ENCODE data around the gene PTPN3.
"Not testable (repeated sequence)": the region's sequence is repeated elsewhere in the genome, so short reads cannot be mapped to it uniquely, and the experiment has no call there.

PTPN3 gene

GRCh38 chr9:109520475-109521132 is 22.5 kb upstream of the PTPN3 start:
- no peaks in the 10 kb centered on the region for H3K36me3 ChIP-seq (ENCODE audit: control insufficient read depth, insufficient read depth, low read length)
- no peak overlapping the region for H3K4me3 ChIP-seq (ENCODE audit: low read length)
- H3K9me3 ChIP-seq (ENCODE audit: control insufficient read depth, insufficient read depth, low read length): no peaks in the 10 kb centered on the region
- peak; percentile 70 for DNase-seq (ENCODE audit: low read depth, low spot score)
- H3K27ac ChIP-seq (ENCODE audit: low read length): no peak overlapping the region
- H3K27me3 ChIP-seq (ENCODE audit: control insufficient read depth, insufficient read depth, low read length): no peaks in the 10 kb centered on the region
- no CpG with 5 or more reads among the region's 11 CpGs for whole genome bisulfite sequencing (ENCODE audit: insufficient coverage, insufficient read length)
- H3K4me1 ChIP-seq (ENCODE audit: control insufficient read depth, insufficient read depth, low read length): no peaks in the 10 kb centered on the region

GRCh38 chr9:109519366-109519765 is 21.3 kb upstream of the PTPN3 start:
- no peak overlapping the region for H3K27ac ChIP-seq (ENCODE audit: low read length)
- no peak for DNase-seq (ENCODE audit: low read depth, low spot score)
- H3K27me3 ChIP-seq (ENCODE audit: control insufficient read depth, insufficient read depth, low read length): no peaks in the 10 kb centered on the region
- no peaks in the 10 kb centered on the region for H3K9me3 ChIP-seq (ENCODE audit: control insufficient read depth, insufficient read depth, low read length)
- H3K36me3 ChIP-seq (ENCODE audit: control insufficient read depth, insufficient read depth, low read length): no peaks in the 10 kb centered on the region
- H3K4me3 ChIP-seq (ENCODE audit: low read length): no peak overlapping the region
- no peaks in the 10 kb centered on the region for H3K4me1 ChIP-seq (ENCODE audit: control insufficient read depth, insufficient read depth, low read length)
- WGBS (ENCODE audit: insufficient coverage, insufficient read length): no CpG with 5 or more reads among the region's 5 CpGs

DNA sequence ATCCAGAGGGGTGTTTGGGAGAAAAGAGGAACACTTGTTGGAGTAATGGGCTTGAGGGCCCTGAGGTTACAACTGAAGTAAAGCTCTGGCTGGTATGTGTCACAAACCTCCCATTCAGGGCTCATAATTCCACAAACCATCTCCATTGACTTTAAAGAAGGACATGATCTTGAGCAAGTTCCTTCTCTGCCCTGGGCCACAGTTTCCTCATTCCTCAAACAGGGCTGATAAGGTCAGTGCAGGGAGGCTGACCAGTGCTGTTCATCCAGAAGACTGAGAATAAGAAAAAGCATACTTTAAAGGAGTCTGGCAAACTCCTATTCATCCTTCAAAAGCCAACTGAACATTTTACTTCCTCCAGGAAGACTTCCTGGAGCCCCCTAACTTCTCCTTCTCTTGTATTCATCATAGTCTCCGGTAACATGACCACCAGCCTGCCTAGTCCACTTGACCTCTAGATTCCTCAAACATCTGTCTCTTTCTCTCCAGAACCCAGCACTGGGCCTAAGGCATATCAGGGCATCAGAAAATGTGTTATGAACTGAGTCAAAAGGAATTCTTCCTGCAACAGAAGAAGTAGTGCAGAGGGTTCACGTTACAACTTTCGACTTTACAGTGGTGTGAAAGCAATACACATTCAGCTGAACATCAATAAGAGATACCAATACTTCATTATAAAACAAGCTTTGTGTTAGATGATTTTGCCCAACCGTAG is 20.7 kb upstream of the PTPN3 start:
- Histone ChIP-seq H3K4me1 (ENCODE audit: control insufficient read depth, insufficient read depth, low read length) (no peaks in the 10 kb centered on the region), H3K27ac (ENCODE audit: low read length) (no peak overlapping the region), H3K4me3 (ENCODE audit: low read length) (no peak overlapping the region), H3K9me3 (ENCODE audit: control insufficient read depth, insufficient read depth, low read length) (no peaks in the 10 kb centered on the region), H3K27me3 (ENCODE audit: control insufficient read depth, insufficient read depth, low read length) (no peaks in the 10 kb centered on the region), H3K36me3 (ENCODE audit: control insufficient read depth, insufficient read depth, low read length) (no peaks in the 10 kb centered on the region)
- DNase-seq (ENCODE audit: low read depth, low spot score): no peak
- no CpG with 5 or more reads among the region's 4 CpGs for WGBS (ENCODE audit: insufficient coverage, insufficient read length)

DNA sequence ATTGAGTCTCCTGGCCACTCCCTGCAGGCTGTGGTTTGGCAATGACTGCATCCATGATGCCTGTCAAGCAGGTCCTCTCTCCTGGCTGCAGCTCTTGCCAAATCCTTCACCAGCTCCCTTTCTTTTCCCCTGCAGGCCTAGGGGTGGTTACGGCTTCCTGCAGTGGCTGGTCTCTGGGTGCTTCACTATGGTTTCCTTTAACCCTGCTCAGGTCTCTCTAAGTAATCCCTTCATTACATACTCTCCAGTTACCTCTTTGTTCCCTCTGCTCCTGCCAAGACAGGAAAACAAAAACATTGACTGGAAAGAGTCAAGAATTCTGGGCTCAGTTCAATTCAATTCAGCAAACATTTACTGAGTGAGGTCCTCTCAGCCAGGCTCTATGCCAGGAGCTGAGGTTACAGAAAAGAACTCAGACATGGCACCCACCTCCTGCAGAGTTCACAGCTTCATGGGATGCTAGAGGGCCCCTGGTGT is 19.8 kb upstream of the PTPN3 start:
- no CpG with 5 or more reads among the region's 1 CpG for WGBS (ENCODE audit: insufficient coverage, insufficient read length)
- no peaks in the 10 kb centered on the region for H3K27me3 ChIP-seq (ENCODE audit: control insufficient read depth, insufficient read depth, low read length)
- DNase-seq (ENCODE audit: low read depth, low spot score): no peak
- no peaks in the 10 kb centered on the region for H3K9me3 ChIP-seq (ENCODE audit: control insufficient read depth, insufficient read depth, low read length)
- no peaks in the 10 kb centered on the region for H3K36me3 ChIP-seq (ENCODE audit: control insufficient read depth, insufficient read depth, low read length)
- H3K4me1 ChIP-seq (ENCODE audit: control insufficient read depth, insufficient read depth, low read length): no peaks in the 10 kb centered on the region
- H3K4me3 ChIP-seq (ENCODE audit: low read length): no peak overlapping the region
- H3K27ac ChIP-seq (ENCODE audit: low read length): no peak overlapping the region

DNA sequence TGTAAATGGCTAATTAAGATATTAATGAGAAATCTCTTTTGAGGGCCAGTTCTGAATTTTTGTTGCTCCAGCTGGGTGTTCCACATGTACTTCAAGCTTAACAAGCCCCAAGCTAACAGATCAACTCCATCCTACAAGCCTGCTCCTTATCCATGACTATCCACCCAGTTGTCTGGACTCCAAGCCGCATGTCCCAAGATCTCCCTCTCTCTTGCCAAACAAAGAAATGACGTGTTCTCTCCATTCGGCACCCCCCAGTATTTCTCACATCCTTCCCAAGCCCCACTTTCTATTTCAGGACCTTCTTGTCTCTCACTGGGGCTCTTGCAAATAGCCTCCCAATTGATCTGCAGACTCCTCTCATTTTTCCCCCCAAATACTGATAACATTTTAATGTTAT is 15.8 kb upstream of the PTPN3 start:
- Histone ChIP-seq H3K9me3 (ENCODE audit: control insufficient read depth, insufficient read depth, low read length) (no peaks in the 10 kb centered on the region), H3K36me3 (ENCODE audit: control insufficient read depth, insufficient read depth, low read length) (no peaks in the 10 kb centered on the region), H3K4me1 (ENCODE audit: control insufficient read depth, insufficient read depth, low read length) (no peaks in the 10 kb centered on the region), H3K27ac (ENCODE audit: low read length) (no peak overlapping the region), H3K27me3 (ENCODE audit: control insufficient read depth, insufficient read depth, low read length) (no peaks in the 10 kb centered on the region), H3K4me3 (ENCODE audit: low read length) (no peak overlapping the region)
- no CpG with 5 or more reads among the region's 3 CpGs for WGBS (ENCODE audit: insufficient coverage, insufficient read length)
- no peak for DNase-seq (ENCODE audit: low read depth, low spot score)

DNA sequence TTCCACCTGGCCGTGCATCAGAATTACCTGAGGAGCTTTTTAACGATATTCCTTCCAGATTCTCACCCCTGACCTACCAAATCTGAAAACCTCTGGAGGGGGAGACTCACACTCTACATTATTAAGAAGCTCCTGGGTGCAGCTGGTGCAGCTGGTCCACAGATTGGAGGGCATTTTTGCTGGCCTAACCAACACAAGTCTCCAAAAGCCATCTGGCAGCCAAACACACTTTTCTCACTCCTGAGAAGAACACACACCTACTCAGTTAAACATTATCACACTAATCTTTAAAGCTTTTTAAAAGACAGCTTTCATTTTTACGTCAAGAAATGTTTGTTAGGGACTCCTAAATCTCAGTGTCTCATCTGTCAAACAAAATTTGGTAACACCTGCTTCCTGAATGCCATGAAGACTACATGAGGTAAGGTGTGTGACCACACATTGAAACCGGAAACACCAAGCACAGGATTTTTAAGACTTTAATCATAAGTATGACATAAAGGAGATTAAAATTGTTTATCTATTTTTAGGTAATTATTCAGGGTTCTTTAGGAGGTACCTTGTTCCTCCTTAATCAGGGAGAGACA is 14.2 kb upstream of the PTPN3 start:
- H3K27me3 ChIP-seq (ENCODE audit: control insufficient read depth, insufficient read depth, low read length): no peaks in the 10 kb centered on the region
- H3K27ac ChIP-seq (ENCODE audit: low read length): no peak overlapping the region
- H3K4me3 ChIP-seq (ENCODE audit: low read length): no peak overlapping the region
- WGBS (ENCODE audit: insufficient coverage, insufficient read length): no CpG with 5 or more reads among the region's 4 CpGs
- H3K4me1 ChIP-seq (ENCODE audit: control insufficient read depth, insufficient read depth, low read length): no peaks in the 10 kb centered on the region
- H3K36me3 ChIP-seq (ENCODE audit: control insufficient read depth, insufficient read depth, low read length): no peaks in the 10 kb centered on the region
- no peaks in the 10 kb centered on the region for H3K9me3 ChIP-seq (ENCODE audit: control insufficient read depth, insufficient read depth, low read length)
- no peak for DNase-seq (ENCODE audit: low read depth, low spot score)

DNA sequence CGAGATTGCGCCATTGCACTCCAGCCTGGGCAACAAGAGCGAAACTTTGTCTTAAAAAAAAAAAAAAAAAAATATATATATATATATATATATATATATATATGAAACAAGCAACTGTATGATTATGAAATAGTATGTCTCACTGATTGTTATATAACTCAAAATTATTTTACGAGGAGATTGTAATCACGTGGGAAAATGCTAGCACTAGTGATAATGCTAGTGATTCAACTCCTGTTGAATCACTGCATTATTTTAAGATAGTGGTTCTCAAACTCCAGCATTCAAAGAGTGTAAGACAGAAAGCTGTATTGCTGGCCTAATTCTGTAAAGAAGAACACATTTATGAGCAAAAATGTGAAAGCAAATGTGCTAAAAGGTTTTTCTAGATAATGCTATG is 12.4 kb upstream of the PTPN3 start:
- Histone ChIP-seq H3K4me3 (ENCODE audit: low read length) (no peak overlapping the region), H3K36me3 (ENCODE audit: control insufficient read depth, insufficient read depth, low read length) (no peaks in the 10 kb centered on the region), H3K27me3 (ENCODE audit: control insufficient read depth, insufficient read depth, low read length) (no peaks in the 10 kb centered on the region), H3K4me1 (ENCODE audit: control insufficient read depth, insufficient read depth, low read length) (no peaks in the 10 kb centered on the region), H3K9me3 (ENCODE audit: control insufficient read depth, insufficient read depth, low read length) (no peaks in the 10 kb centered on the region), H3K27ac (ENCODE audit: low read length) (no peak overlapping the region)
- no CpG with 5 or more reads among the region's 5 CpGs for WGBS (ENCODE audit: insufficient coverage, insufficient read length)
- no peak for DNase-seq (ENCODE audit: low read depth, low spot score)

DNA sequence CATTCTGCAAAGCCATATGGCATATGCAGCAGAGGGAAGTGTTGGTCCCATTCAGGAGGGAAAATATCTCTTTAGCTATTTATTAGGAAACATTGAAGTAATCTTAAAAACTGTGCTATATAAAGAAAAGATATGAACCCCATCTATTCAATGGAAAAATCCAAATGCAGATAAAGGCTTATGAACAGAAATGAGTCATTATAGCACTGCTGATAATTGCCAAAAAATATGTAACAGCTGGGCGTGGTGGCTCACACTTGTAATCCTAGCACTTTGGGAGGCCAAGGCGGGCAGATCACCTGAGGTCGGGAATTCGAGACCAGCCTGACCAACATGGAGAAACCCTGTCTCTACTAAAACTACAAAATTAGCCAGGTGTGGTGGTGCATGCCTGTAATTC is 11.9 kb upstream of the PTPN3 start:
- not testable (repeated sequence) for H3K27me3 ChIP-seq (ENCODE audit: control insufficient read depth, insufficient read depth, low read length)
- WGBS (ENCODE audit: insufficient coverage, insufficient read length): no CpG with 5 or more reads among the region's 4 CpGs

GRCh38 chr9:109509611-109510010 is 11.5 kb upstream of the PTPN3 start:
- no peaks in the 10 kb centered on the region for H3K36me3 ChIP-seq (ENCODE audit: control insufficient read depth, insufficient read depth, low read length)
- no peaks in the 10 kb centered on the region for H3K27me3 ChIP-seq (ENCODE audit: control insufficient read depth, insufficient read depth, low read length)
- no peaks in the 10 kb centered on the region for H3K4me1 ChIP-seq (ENCODE audit: control insufficient read depth, insufficient read depth, low read length)
- H3K27ac ChIP-seq (ENCODE audit: low read length): no peak overlapping the region
- H3K4me3 ChIP-seq (ENCODE audit: low read length): no peak overlapping the region
- DNase-seq (ENCODE audit: low read depth, low spot score): no peak
- no peaks in the 10 kb centered on the region for H3K9me3 ChIP-seq (ENCODE audit: control insufficient read depth, insufficient read depth, low read length)
- WGBS (ENCODE audit: insufficient coverage, insufficient read length): no CpG with 5 or more reads among the region's 4 CpGs

More for the DNA sequence above, 11.9 kb upstream of the PTPN3 start:
- H3K27ac ChIP-seq (ENCODE audit: low read length); H3K4me3 ChIP-seq (ENCODE audit: low read length); DNase-seq (ENCODE audit: low read depth, low spot score); H3K9me3 ChIP-seq (ENCODE audit: control insufficient read depth, insufficient read depth, low read length); H3K4me1 ChIP-seq (ENCODE audit: control insufficient read depth, insufficient read depth, low read length); H3K36me3 ChIP-seq (ENCODE audit: control insufficient read depth, insufficient read depth, low read length): not testable (repeated sequence)

- no peak overlapping the region for H3K27ac ChIP-seq (ENCODE audit: low read length)
- no peaks in the 10 kb centered on the region for H3K9me3 ChIP-seq (ENCODE audit: control insufficient read depth, insufficient read depth, low read length)
- H3K4me1 ChIP-seq (ENCODE audit: control insufficient read depth, insufficient read depth, low read length): no peaks in the 10 kb centered on the region
- no CpG with 5 or more reads among the region's 9 CpGs for WGBS (ENCODE audit: insufficient coverage, insufficient read length)
- no peak for DNase-seq (ENCODE audit: low read depth, low spot score)
- H3K27me3 ChIP-seq (ENCODE audit: control insufficient read depth, insufficient read depth, low read length): no peaks in the 10 kb centered on the region
- H3K4me3 ChIP-seq (ENCODE audit: low read length): no peak overlapping the region
- H3K36me3 ChIP-seq (ENCODE audit: control insufficient read depth, insufficient read depth, low read length): no peaks in the 10 kb centered on the region
Measured at GRCh38 chr9:109507421-109507838, 9.3 kb upstream of the PTPN3 start.

Data from iPS DF 6.9 (cell line).